ENCODE results near the gene PAPPA2. TPM values are rescaled to one million over a fixed set of nuclear protein-coding genes. Genes with fewer than 3 reads are reported as not detected.

The PAPPA2 gene
- polyA plus RNA-seq, 4 donors: 2.2 to 77.1 (median 53.6) TPM

GRCh38 chr1:176880955-176881595, 418.1 kb downstream of the PAPPA2 start:
- DNase-seq (ENCODE audit: low read depth in 4 of 4, low spot score in 3 of 4): peak; percentile 52 to 71 (median 64)

- no peak for DNase-seq (ENCODE audit: low read depth in 4 of 4, low spot score in 3 of 4)
Observed at GRCh38 chr1:176884286-176884685, 421.3 kb downstream of the PAPPA2 start.

- DNase-seq (ENCODE audit: low read depth in 4 of 4, low spot score in 3 of 4): no peak
Observed at GRCh38 chr1:176884911-176885310, 421.9 kb downstream of the PAPPA2 start.

GRCh38 chr1:176885341-176885740, 422.4 kb downstream of the PAPPA2 start:
- DNase-seq (ENCODE audit: low read depth in 4 of 4, low spot score in 3 of 4): no peak

GRCh38 chr1:176885751-176886150, 422.8 kb downstream of the PAPPA2 start:
- no peak for DNase-seq (ENCODE audit: low read depth in 4 of 4, low spot score in 3 of 4)

- no peak for DNase-seq (ENCODE audit: low read depth in 4 of 4, low spot score in 3 of 4)
Observed at GRCh38 chr1:176888471-176889032, 425.6 kb downstream of the PAPPA2 start.

GRCh38 chr1:176893625-176894352, 430.8 kb downstream of the PAPPA2 start:
- no peak for DNase-seq (ENCODE audit: low read depth in 4 of 4, low spot score in 3 of 4)

GRCh38 chr1:176894450-176894849, 431.5 kb downstream of the PAPPA2 start:
- DNase-seq (ENCODE audit: low read depth in 4 of 4, low spot score in 3 of 4): no peak
